Skeletal muscle tissue (tissue), 4 donors: ENCODE results near the gene ULBP2. TPM values are rescaled to one million over a fixed set of nuclear protein-coding genes. Genes with fewer than 3 reads are reported as not detected.
"Not testable (repeated sequence)": the region's sequence is repeated elsewhere in the genome, so short reads cannot be mapped to it uniquely, and the experiment has no call there.

Experiments
- H3K27ac ChIP-seq: one replicate; pipeline ENCODE4 v1.7.0; 2013; ENCODE audit warnings: mild to moderate bottlenecking, low read depth, low read length, inconsistent platforms
- H3K27me3 ChIP-seq, 3 donors: one replicate each; pipeline ENCODE4 v1.7.0; 2013; ENCODE audit warnings: low read length in 3 of 3; ENCODE audit not compliant: control insufficient read depth in 3 of 3, insufficient read depth in 3 of 3
- H3K36me3 ChIP-seq, 3 donors: one replicate each; pipeline ENCODE4 v1.7.0; 2013; ENCODE audit warnings: low read length in 3 of 3; ENCODE audit not compliant: control insufficient read depth in 3 of 3, insufficient read depth in 3 of 3
- H3K4me1 ChIP-seq, 3 donors: one replicate each; pipeline ENCODE4 v1.7.0; 2013; ENCODE audit warnings: low read length in 3 of 3, mild to moderate bottlenecking in 3 of 3; ENCODE audit not compliant: control insufficient read depth in 3 of 3, insufficient read depth in 3 of 3
- H3K4me3 ChIP-seq, 3 donors: one replicate each; pipeline ENCODE4 v1.7.0; 2013; ENCODE audit warnings: low read length in 3 of 3
- H3K9ac ChIP-seq, 3 donors: one replicate each; pipeline ENCODE4 v1.7.0; 2013; ENCODE audit warnings: low read length in 3 of 3, mild to moderate bottlenecking in 3 of 3, moderate library complexity in 2 of 3, low read depth in 1 of 3
- H3K9me3 ChIP-seq, 3 donors: one replicate each; pipeline ENCODE4 v1.7.0; 2013; ENCODE audit warnings: low read length in 3 of 3; ENCODE audit not compliant: control insufficient read depth in 3 of 3
- total RNA-seq: library from RNA; depleted of rRNA; stranded (reverse); fragments of >200 nt; gene quantifications from one replicate; pipeline ENCODE4 v1.2.3, GENCODE V29; 2014
- donor health status: Osteomylitis.

Gene ULBP2
- total RNA-seq, 1 donor from 2014 or later = not detected

DNA sequence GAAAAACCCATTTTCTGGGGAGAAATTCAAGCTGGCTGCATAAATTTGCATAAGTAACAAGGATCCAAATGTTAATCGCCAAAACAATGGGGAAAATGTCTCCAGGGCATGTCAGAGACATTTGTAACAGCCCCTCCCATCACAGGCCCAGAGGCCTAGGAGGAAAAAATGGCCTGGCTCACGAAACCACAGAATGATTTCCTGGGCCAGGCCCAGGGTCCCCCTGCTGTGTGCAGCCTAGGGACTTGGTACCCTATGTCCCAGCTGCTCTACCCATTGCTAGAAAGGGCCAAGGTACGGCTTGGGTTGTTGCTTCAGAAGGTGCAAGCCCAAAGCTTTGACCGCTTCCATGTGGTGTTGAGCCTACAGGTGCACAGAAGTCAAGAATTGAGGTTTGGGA is 33.3 kb upstream of the ULBP2 start:
- not testable (repeated sequence) for H3K27me3 ChIP-seq, H3K4me3 ChIP-seq, H3K9ac ChIP-seq, H3K9me3 ChIP-seq, H3K27ac ChIP-seq, H3K36me3 ChIP-seq
- peaks cover 0 to 20% (median 12%) of the 10 kb centered on the region in 3 donors for H3K4me1 ChIP-seq

DNA sequence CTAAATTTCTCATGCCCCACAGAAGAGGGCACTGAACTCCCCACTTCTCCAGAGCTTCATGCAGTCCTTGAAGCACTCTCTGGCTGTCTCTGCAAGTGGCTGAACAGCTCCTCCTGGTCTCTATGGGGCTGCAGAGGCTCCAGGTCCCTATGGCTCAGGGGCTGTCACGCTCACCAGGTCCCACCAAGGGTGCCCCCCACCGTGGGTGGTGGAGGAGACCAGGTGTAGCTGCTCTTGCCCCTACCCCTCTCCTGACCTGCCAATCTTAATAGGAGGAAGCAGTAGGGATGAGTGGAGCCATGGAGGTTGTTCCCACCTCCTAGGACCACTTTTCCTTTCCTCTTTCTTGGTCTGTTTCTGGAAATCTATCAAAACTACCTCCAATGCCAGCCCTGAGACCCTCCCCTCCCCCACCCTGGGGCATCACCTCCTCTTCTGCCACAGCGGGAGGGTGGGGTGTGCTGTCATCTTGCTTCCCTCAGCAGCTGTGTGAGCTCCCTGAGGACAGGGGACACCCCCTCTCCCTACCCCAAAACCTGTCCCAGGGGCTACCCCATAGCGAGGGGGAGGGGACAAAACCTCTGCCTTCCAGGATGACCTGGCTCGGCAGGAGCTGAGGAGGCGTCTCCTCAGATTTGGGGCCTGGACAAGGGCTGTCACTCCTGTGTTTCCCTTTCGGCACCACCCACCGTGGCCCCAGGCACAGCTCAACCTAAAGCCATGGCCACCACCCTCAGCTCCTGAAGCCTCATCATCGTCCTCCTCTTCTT is 31.9 kb upstream of the ULBP2 start:
- H3K27ac ChIP-seq = no peak overlapping the region
- H3K4me3 ChIP-seq = no peak overlapping the region
- H3K4me1 ChIP-seq = peaks cover 0 to 12% (median 10%) of the 10 kb centered on the region in 3 donors
- no peaks in the 10 kb centered on the region for H3K9me3 ChIP-seq
- H3K36me3 ChIP-seq = no peaks in the 10 kb centered on the region
- no peak overlapping the region for H3K9ac ChIP-seq
- peaks cover 0 to 2% (median 0%) of the 10 kb centered on the region in 3 donors for H3K27me3 ChIP-seq

DNA sequence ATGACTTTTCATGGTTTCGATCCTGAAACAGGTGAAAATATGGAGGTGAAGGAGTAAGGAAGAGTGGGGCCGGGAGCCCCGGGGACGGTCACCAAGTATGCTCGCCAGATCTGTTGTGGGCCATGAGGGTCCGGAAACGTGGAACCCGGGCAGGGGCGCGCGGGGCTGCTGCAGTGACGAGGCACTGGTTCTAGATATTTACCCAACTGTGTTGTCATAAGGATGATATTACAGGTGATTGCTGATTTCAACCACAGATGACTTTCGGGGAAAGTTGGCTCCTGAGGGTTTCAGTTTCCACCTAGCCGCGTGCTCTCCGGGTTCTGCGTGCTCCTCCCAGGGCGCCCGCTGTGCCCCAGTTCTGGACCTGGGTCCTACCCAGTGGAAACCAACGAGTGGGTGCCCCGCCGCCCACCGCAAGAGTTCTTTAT is 31.1 kb upstream of the ULBP2 start:
- H3K4me3 ChIP-seq = no peak overlapping the region
- H3K9me3 ChIP-seq = no peaks in the 10 kb centered on the region
- H3K27me3 ChIP-seq = peaks cover 0 to 2% (median 0%) of the 10 kb centered on the region in 3 donors
- H3K9ac ChIP-seq = no peak overlapping the region
- no peak overlapping the region for H3K27ac ChIP-seq
- H3K4me1 ChIP-seq = peaks cover 0 to 4% (median 4%) of the 10 kb centered on the region in 3 donors
- no peaks in the 10 kb centered on the region for H3K36me3 ChIP-seq

- not testable (repeated sequence) for H3K27ac ChIP-seq, H3K4me3 ChIP-seq, H3K9ac ChIP-seq, H3K36me3 ChIP-seq, H3K4me1 ChIP-seq, H3K9me3 ChIP-seq, H3K27me3 ChIP-seq
Measured at GRCh38 chr6:149912680-149913079, 29.1 kb upstream of the ULBP2 start.

- Histone ChIP-seq H3K27me3 (peaks cover 0 to 2% (median 0%) of the 10 kb centered on the region in 3 donors), H3K9ac (no peak overlapping the region), H3K4me3 (no peak overlapping the region), H3K9me3 (no peaks in the 10 kb centered on the region), H3K4me1 (no peaks in the 10 kb centered on the region), H3K27ac (no peak overlapping the region), H3K36me3 (no peaks in the 10 kb centered on the region)
Measured at GRCh38 chr6:149913085-149913484, 28.7 kb upstream of the ULBP2 start.

DNA sequence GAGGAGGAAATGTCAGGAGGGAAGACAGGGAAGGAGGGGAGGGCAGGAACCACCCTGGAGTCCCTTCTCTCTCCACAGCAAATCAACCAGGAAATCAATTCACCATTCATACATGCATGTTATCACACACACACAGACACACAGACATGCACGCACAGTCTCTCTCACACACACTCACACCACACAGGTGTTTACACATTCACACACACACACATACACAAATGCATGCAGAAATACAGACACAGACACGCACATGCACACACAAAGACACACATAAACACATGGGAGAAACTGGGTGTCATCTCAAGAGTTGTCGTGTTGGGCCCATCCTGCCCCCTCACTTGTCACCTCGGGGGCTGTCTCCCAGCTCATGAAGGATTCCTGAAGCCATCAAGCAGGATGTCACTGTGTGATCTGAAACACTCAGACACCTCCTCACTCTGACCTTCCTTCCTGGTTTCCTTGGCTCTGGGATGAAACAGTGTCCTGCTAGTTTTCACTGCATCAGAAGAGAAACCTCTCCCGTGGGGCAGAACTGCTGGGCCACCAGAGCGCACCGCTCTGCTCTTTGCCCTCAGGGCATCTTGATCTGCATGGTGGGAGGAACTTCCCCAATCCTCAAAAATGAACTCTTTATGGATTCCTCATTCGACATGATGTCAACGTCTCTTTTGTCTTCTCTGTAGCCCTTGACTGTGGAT is 28.1 kb upstream of the ULBP2 start:
- H3K4me3 ChIP-seq = no peak overlapping the region
- no peak overlapping the region for H3K9ac ChIP-seq
- H3K9me3 ChIP-seq = no peaks in the 10 kb centered on the region
- no peaks in the 10 kb centered on the region for H3K4me1 ChIP-seq
- peaks cover 0 to 2% (median 0%) of the 10 kb centered on the region in 3 donors for H3K27me3 ChIP-seq
- H3K27ac ChIP-seq = no peak overlapping the region
- H3K36me3 ChIP-seq = no peaks in the 10 kb centered on the region

DNA sequence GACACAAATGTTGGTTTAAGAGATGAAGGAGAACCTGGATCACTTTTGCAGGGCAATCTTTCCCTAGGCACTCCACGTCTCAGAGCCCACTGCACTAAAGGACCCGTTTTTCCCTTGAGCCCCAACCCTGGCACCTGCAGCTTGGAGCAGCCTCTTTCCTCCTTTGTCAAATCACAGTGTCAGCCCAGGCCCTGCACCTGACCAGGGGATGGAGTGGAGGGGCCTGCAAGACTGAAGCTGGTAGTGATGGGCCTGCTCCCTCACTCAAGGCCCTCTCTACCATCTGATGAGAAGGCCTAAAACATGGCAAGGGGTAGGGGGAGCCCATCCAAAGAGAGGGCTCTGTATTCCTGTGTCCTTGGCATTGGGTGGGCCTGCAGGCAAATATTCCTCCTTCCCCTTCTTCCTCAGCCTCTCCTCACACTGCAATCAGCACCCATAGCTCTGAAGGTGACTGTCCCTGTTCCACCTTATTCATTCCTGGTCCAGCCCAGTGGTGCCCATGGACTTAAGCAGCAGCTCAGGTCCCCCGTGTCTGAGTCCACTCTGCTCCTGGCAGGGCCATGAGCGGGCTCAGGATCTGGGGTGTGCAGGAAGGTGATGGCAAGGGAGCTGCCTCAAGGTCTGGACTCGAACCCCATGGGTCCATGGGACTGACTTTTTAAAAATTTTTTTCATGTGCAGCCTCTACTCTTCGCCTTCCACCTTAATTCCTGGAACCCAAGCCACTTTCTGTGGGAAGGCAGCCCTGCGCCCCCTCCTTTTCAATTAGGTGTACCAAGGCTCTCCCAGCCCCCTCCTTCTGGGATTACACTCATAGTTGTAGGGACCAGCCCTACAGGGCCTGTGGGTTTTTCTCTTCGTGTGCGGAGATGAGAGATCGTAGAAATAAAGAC is 25.6 kb upstream of the ULBP2 start:
- Histone ChIP-seq H3K9me3 (no peaks in the 10 kb centered on the region), H3K9ac (no peak overlapping the region), H3K27ac (no peak overlapping the region), H3K4me1 (no peaks in the 10 kb centered on the region), H3K4me3 (no peak overlapping the region), H3K27me3 (peaks cover 0 to 5% (median 2%) of the 10 kb centered on the region in 3 donors), H3K36me3 (no peaks in the 10 kb centered on the region)

DNA sequence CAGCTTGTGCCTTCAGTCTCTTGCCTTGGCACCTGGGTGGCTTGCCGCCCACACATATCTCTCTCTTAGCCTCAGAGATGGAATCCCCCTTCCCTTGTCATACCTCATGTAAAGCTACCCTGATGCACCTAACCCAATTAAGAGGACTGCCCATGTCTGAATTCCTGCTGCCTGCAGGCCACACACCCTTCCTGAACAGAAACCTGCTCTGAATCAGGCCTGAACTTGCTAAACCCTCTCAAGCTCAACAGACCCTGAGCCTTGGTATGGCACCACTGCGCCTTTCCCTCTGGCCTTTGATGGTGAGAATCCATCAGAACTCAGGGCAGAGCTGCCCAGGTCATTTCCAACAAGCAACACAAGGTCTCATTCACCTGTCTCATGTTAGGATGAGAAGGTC is 24.1 kb upstream of the ULBP2 start:
- Histone ChIP-seq H3K9me3 (no peaks in the 10 kb centered on the region), H3K4me1 (peaks cover 4 to 6% (median 5%) of the 10 kb centered on the region in 3 donors), H3K4me3 (no peak overlapping the region), H3K27me3 (peaks cover 0 to 19% (median 4%) of the 10 kb centered on the region in 3 donors), H3K9ac (no peak overlapping the region), H3K27ac (no peak overlapping the region), H3K36me3 (no peaks in the 10 kb centered on the region)

DNA sequence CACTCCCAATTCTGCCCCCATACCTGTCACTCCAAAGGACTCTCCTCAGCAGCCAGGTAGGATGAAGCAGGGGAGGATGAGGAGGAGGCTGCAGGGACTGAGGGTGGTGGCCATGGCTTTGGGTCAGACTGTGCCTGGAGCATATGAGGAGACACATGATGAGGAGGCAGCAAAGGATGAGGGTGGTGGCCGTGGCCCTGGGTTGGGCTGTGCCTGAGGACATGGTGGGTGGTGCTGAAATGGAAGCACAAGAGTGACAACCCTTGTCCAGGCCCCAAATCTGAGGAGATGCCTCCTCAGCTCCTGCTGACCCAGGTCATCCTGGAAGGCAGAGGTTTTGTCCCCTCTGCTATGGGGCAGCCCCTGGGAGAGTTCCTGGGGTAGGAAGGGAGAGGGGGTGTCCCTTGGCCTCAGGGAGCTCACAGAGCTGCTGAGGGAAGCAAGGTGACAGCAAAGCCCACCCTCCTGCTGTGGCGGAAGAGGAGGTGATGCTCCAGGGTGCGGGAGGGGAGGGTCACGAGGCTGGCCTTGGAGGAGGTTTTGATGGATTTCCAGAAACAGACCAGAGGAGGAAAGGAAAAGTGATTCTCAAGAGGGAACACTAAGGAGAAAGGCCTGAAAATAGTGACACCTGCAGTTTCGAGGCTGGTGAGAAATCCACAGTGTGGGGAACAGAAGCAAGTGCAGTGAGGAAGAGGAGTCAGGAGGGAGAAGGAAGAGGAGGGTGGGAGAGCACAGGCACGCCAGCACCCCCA is 23.5 kb upstream of the ULBP2 start:
- H3K27me3 ChIP-seq = peaks cover 0 to 25% (median 4%) of the 10 kb centered on the region in 3 donors

More for the DNA sequence above, 23.5 kb upstream of the ULBP2 start:
- Histone ChIP-seq H3K4me1 (peaks cover 11 to 12% (median 12%) of the 10 kb centered on the region in 3 donors), H3K9ac (no peak overlapping the region), H3K36me3 (no peaks in the 10 kb centered on the region), H3K9me3 (no peaks in the 10 kb centered on the region), H3K4me3 (no peak overlapping the region), H3K27ac (no peak overlapping the region)
